ENCODE data around the gene LINS1. TPM values are rescaled to one million over a fixed set of nuclear protein-coding genes. Genes with fewer than 3 reads are reported as not detected.
A peak's percentile ranks its signal among the peaks of the same experiment; 100 is the strongest.

Gene LINS1
- total RNA-seq, 6 experiments from 2014 or later: 7.2 to 11.9 (median 7.4) TPM

- TF ChIP-seq CTCF (IDR thresholded peaks at IDR 0.05): no peak
- peaks cover 12% of the 10 kb centered on the region for H3K4me1 Mint-ChIP-seq (ENCODE audit: low read depth)
- no peak overlapping the region for H3K27ac Mint-ChIP-seq
- peak; percentile 5 for DNase-seq
- H3K27me3 Mint-ChIP-seq (ENCODE audit: insufficient read depth): no peaks in the 10 kb centered on the region
- H3K36me3 Mint-ChIP-seq (ENCODE audit: low read depth): peaks cover 51% of the 10 kb centered on the region
- no peak overlapping the region for H3K4me3 Mint-ChIP-seq
- H3K9me3 Mint-ChIP-seq: peaks cover 42% of the 10 kb centered on the region
Observed at GRCh38 chr15:100588638-100589242, 13.2 kb downstream of the LINS1 start.

- Mint-ChIP-seq H3K27me3 (ENCODE audit: insufficient read depth) (no peaks in the 10 kb centered on the region; the same call in none of the 2 replicates), H3K4me1 (ENCODE audit: low read depth) (no peaks in the 10 kb centered on the region), H3K27ac (no peak overlapping the region), H3K4me3 (no peak overlapping the region), H3K36me3 (ENCODE audit: low read depth) (peaks cover 8% of the 10 kb centered on the region), H3K9me3 (no peaks in the 10 kb centered on the region; the same call in 1 of the 2 replicates)
- no peak for TF ChIP-seq CTCF (IDR thresholded peaks at IDR 0.05)
- DNase-seq: no peak
Observed at GRCh38 chr15:100580414-100580813, 21.6 kb downstream of the LINS1 start.

GRCh38 chr15:100573526-100573925 is 28.5 kb downstream of the LINS1 start:
- no peak for TF ChIP-seq CTCF (IDR thresholded peaks at IDR 0.05)
- H3K4me3 Mint-ChIP-seq: no peak overlapping the region
- H3K9me3 Mint-ChIP-seq: no peaks in the 10 kb centered on the region
- H3K27ac Mint-ChIP-seq: no peak overlapping the region
- peaks cover 16% of the 10 kb centered on the region for H3K4me1 Mint-ChIP-seq (ENCODE audit: low read depth)
- DNase-seq: no peak
- 0 out of 2 replicates have a peak, but pooled peaks cover 4% of the 10 kb centered on the region for H3K36me3 Mint-ChIP-seq (ENCODE audit: low read depth)
- H3K27me3 Mint-ChIP-seq (ENCODE audit: insufficient read depth): no peaks in the 10 kb centered on the region; the same call in 1 of the 2 replicates

GRCh38 chr15:100572362-100572983 is 29.5 kb downstream of the LINS1 start:
- H3K4me3 Mint-ChIP-seq: no peak overlapping the region
- H3K36me3 Mint-ChIP-seq (ENCODE audit: low read depth): 0 out of 2 replicates have a peak, but pooled peaks cover 4% of the 10 kb centered on the region
- H3K9me3 Mint-ChIP-seq: no peaks in the 10 kb centered on the region
- DNase-seq: peak; percentile 6
- no peak overlapping the region for H3K27ac Mint-ChIP-seq
- no peaks in the 10 kb centered on the region; the same call in 1 of the 2 replicates for H3K27me3 Mint-ChIP-seq (ENCODE audit: insufficient read depth)
- peak; percentile 79 for TF ChIP-seq CTCF (IDR thresholded peaks at IDR 0.05)
- H3K4me1 Mint-ChIP-seq (ENCODE audit: low read depth): peaks cover 16% of the 10 kb centered on the region

GRCh38 chr15:100571592-100572167 is 30.3 kb downstream of the LINS1 start:
- Mint-ChIP-seq H3K36me3 (ENCODE audit: low read depth) (0 out of 2 replicates have a peak, but pooled peaks cover 4% of the 10 kb centered on the region), H3K9me3 (no peaks in the 10 kb centered on the region), H3K4me3 (no peak overlapping the region)

More at GRCh38 chr15:100571592-100572167, 30.3 kb downstream of the LINS1 start:
- H3K27ac Mint-ChIP-seq: no peak overlapping the region
- TF ChIP-seq CTCF (IDR thresholded peaks at IDR 0.05): no peak
- no peak for DNase-seq
- H3K4me1 Mint-ChIP-seq (ENCODE audit: low read depth): peaks cover 16% of the 10 kb centered on the region
- H3K27me3 Mint-ChIP-seq (ENCODE audit: insufficient read depth): no peaks in the 10 kb centered on the region; the same call in 1 of the 2 replicates
